ENCODE measurements around the gene EXOC3L1. TPM values are rescaled to one million over a fixed set of nuclear protein-coding genes. Genes with fewer than 3 reads are reported as not detected.
A peak's percentile ranks its signal among the peaks of the same experiment; 100 is the strongest.

EXOC3L1 gene
- total RNA-seq, 1 donor from 2014 or later: 15.6 TPM

GRCh38 chr16:67198238-67198734 is 8.3 kb upstream of the EXOC3L1 start:
- DNase-seq (peak; percentile 70), ATAC-seq (peak; percentile 54 to 69)
- Histone ChIP-seq H3K4me1 (peaks cover 24% of the 10 kb centered on the region), H3K27ac (peak overlapping the region; percentile 71), H3K4me3 (no peak overlapping the region), H3K36me3 (peaks cover 81% of the 10 kb centered on the region), H3K9me3 (no peaks in the 10 kb centered on the region), H3K27me3 (ENCODE audit: low read depth) (no peaks in the 10 kb centered on the region)
- peak; percentile 63 for TF ChIP-seq CTCF (IDR thresholded peaks at IDR 0.05)
- intact Hi-C loops (cut with DNase I): no loop called here

GRCh38 chr16:67197704-67198103 is 7.8 kb upstream of the EXOC3L1 start:
- intact Hi-C loops (cut with DNase I): no loop called here
- no peak for TF ChIP-seq CTCF (IDR thresholded peaks at IDR 0.05)
- H3K27ac ChIP-seq: peak overlapping the region; percentile 28
- no peaks in the 10 kb centered on the region for H3K27me3 ChIP-seq (ENCODE audit: low read depth)
- no peak overlapping the region for H3K4me3 ChIP-seq
- DNase-seq (no peak), ATAC-seq (no peak)
- peaks cover 77% of the 10 kb centered on the region for H3K36me3 ChIP-seq
- peaks cover 30% of the 10 kb centered on the region for H3K4me1 ChIP-seq
- no peaks in the 10 kb centered on the region for H3K9me3 ChIP-seq

GRCh38 chr16:67196881-67197280 is 6.9 kb upstream of the EXOC3L1 start:
- TF ChIP-seq CTCF (IDR thresholded peaks at IDR 0.05): no peak
- Histone ChIP-seq H3K9me3 (no peaks in the 10 kb centered on the region), H3K27me3 (ENCODE audit: low read depth) (no peaks in the 10 kb centered on the region), H3K4me3 (no peak overlapping the region), H3K27ac (no peak overlapping the region), H3K36me3 (peaks cover 69% of the 10 kb centered on the region), H3K4me1 (peaks cover 33% of the 10 kb centered on the region)
- intact Hi-C loops (cut with DNase I): no loop called here
- DNase-seq: no peak
- no peak for ATAC-seq

GRCh38 chr16:67195676-67196075 is 5.7 kb upstream of the EXOC3L1 start:
- no peaks in the 10 kb centered on the region for H3K27me3 ChIP-seq (ENCODE audit: low read depth)
- no peak for TF ChIP-seq CTCF (IDR thresholded peaks at IDR 0.05)
- no peak overlapping the region for H3K4me3 ChIP-seq
- peaks cover 45% of the 10 kb centered on the region for H3K4me1 ChIP-seq
- H3K27ac ChIP-seq: no peak overlapping the region
- ATAC-seq: no peak
- peaks cover 60% of the 10 kb centered on the region for H3K36me3 ChIP-seq
- DNase-seq: no peak
- no peaks in the 10 kb centered on the region for H3K9me3 ChIP-seq
- intact Hi-C loops (cut with DNase I): no loop called here

GRCh38 chr16:67194260-67194659 is 4.3 kb upstream of the EXOC3L1 start:
- no peak for DNase-seq
- TF ChIP-seq CTCF (IDR thresholded peaks at IDR 0.05): no peak
- intact Hi-C loops (cut with DNase I): no loop called here
- ATAC-seq: no peak
- Histone ChIP-seq H3K9me3 (no peaks in the 10 kb centered on the region), H3K4me3 (no peak overlapping the region), H3K27me3 (ENCODE audit: low read depth) (no peaks in the 10 kb centered on the region), H3K4me1 (peaks cover 47% of the 10 kb centered on the region), H3K36me3 (peaks cover 55% of the 10 kb centered on the region), H3K27ac (no peak overlapping the region)

- Histone ChIP-seq H3K36me3 (peaks cover 54% of the 10 kb centered on the region), H3K4me3 (peak overlapping the region; percentile 100), H3K9me3 (no peaks in the 10 kb centered on the region), H3K27me3 (ENCODE audit: low read depth) (no peaks in the 10 kb centered on the region), H3K27ac (peak overlapping the region; percentile 18), H3K4me1 (peaks cover 40% of the 10 kb centered on the region)
- ATAC-seq (no peak), DNase-seq (no peak)
- no peak for TF ChIP-seq CTCF (IDR thresholded peaks at IDR 0.05)
- intact Hi-C loops (cut with DNase I): no loop called here
These were observed 3.6 kb upstream of the EXOC3L1 start for GRCh38 chr16:67193536-67193935.
